GM12892 (cell line): ENCODE data around the gene AKAP8L.

Source experiments
- DNase-seq: peaks from one replicate; pipeline ENCODE4 v3.0.0; 2011; ENCODE audit not compliant: insufficient read length
- FAIRE-seq: peaks from 2 replicates; lab custom pipeline; 2011; peaks lifted over from hg19 to GRCh38; lab: Jason Lieb, UNC
- POLR2A ChIP-seq: IDR thresholded peaks from 2 replicates; pipeline ENCODE4 v1.6.1; 2011; ENCODE audit warnings: low read depth, low read length, control low read depth
- POLR2AphosphoS5 ChIP-seq: IDR thresholded peaks from 2 replicates; pipeline ENCODE4 v1.6.1; 2011; ENCODE audit warnings: low read depth, low read length, control low read depth
- TAF1 ChIP-seq: IDR thresholded peaks from 2 replicates; pipeline ENCODE4 v1.6.1; 2011; ENCODE audit warnings: low read depth, mild to moderate bottlenecking, control low read depth, low read length, borderline replicate concordance

The AKAP8L gene

DNA sequence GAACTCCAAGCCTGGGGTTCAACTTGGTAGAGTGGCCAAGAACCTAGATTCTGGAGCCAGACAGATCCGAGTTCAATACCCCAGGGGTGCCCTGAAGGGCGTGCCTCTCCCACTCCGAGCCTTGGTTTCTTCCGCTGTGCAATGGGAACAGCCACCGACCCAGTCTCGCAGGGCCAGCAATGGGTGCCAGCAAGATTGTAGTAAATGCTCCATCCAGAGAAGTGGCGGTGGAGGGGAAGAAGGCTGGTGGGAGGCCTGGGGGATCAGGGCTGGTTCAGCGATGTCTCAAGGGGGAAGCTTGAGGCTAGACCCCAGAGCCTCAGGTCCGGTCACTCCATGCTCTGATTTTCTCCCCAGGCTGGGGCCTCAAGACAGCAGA lies 26.4 kb upstream of the AKAP8L start:
- no peak for FAIRE-seq
- no peak for TF ChIP-seq TAF1
- TF ChIP-seq POLR2A = no peak
- TF ChIP-seq POLR2AphosphoS5 = no peak
- no peak for DNase-seq

DNA sequence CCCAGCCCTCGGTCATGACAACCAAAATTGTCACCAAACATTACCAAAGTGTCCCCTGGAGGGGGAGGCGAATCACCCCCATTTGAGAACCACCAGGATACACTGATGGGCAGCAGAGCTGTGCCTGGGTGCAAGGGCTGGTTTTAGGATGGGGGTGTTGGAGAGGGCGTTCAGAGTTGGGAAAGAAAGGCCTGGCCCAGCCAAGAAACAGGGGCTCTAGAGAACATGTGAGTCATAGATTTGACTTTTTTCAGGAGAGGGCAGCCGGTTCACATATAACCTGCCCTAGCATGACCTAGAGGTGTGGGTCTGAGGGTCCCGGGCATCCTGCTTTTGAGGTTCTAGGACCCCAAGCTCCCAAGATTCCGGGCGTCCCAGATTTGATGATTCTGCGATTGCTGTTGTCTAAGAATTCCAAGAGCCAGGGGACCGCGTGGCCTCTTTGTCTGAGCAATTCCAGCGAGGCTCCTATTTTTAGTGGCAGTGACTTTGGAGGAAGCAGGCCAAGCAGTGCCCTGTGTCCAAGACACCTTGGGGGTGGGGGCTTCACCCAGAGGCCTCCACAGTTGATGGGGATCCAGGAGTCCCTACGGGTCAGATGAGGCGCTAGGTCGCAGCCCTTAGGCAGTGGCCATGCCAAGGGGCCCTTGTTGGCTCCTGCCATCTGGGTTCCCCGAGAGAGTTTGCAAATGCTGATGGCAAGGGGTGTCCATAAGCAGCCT lies 25.9 kb upstream of the AKAP8L start:
- DNase-seq (no peak), FAIRE-seq (no peak)
- TF ChIP-seq POLR2A (no peak), TAF1 (no peak), POLR2AphosphoS5 (no peak)

DNA sequence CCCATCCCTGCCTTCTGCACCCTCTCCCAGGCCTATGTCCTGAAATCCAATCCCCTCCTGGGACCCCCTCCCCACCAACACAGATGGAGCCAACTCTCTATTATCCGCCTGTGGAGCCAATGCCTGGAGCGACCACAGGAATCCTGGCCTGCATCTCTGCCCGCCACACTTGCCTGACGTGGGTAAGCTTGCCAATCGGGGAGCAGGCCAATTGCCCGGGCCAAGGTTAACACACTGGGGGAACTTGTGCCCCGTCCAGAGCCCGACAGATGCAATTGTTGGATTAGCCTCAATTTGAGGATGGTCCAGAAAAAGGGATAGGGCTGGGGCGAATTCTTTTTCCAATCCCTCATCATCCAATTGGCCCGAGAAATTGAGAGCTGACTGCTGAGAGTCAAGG lies 25.1 kb upstream of the AKAP8L start:
- FAIRE-seq (no peak), DNase-seq (no peak)
- no peak for TF ChIP-seq POLR2A
- TF ChIP-seq POLR2AphosphoS5 = no peak
- TF ChIP-seq TAF1 = no peak

DNA sequence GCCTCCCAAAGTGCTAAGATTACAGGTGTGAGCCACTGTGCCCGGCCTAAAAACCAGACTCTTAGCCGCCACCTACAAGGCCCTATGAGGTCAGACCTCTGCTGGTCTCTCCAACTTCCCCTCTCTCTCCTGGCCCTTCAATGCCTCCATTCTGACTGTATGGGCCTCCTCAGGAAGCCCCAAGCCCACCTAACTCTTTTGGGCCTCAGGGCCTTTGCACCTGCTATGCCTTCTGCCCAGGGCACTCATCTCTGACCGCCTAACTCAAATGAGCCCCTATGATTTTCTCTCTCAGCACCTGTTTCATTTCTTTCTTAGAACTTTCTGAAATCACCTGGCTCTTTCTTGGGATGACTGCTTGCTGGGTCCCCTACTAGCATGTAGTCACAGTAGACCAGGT lies 24.5 kb upstream of the AKAP8L start:
- DNase-seq (no peak), FAIRE-seq (no peak)
- TF ChIP-seq POLR2A (no peak), TAF1 (no peak), POLR2AphosphoS5 (no peak)

DNA sequence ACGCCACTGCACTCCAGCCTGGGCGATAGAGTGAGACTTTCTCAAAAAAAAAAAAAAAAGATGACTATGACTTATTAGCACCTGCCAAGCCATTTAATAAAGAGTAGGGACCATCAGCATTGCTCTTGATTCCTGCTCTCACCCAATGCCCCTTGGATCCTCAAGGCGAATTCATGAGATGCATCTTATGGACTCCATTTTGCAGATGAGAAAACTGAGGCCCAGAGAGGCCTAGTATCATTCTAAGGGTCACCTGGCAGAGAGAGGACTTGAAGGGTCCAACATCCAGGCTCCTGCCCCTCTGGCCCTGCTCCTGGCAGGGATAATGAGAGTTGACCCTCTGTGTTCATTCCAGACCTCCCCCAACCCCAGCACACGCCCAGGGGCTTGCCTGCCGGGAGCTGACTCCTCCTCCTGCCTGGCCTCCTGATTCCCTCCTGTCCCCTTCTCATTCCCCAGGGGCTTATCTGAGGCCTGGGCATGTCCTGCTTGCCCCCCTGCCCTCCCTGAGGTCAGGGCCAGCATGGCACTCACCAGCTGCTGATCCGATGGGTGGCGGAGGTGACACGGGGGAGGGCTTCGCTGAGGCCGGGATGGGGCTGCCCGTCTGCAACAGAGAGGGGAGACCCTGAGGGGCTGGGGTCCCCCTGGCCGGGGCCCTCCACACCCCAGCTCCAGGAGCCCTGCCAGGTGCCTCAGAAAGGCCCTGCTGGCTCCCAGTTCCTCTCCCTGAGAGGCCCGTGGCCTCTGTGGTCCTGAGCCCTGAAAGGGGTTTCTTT lies 23.5 kb upstream of the AKAP8L start:
- FAIRE-seq = no peak
- DNase-seq = no peak
- TF ChIP-seq POLR2AphosphoS5 = no peak

DNA sequence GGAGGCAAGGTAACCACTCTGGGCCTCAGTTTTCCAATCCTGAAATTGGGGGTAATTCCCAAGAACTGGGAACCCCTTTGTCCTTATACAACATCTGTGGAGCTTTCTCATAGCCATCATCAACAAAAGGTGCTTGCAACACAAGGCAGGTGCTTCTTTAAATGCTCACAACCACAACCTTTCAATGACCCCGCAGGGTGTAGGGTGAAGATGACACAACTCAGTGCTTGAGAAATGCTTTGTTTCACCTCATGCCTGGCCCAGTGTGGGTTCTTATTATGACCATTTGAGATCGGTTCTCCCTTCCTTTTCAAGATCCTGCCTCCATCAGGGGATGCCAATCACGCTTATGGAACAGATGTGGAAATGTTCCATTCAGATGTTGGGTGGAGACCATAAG lies 22.5 kb upstream of the AKAP8L start:
- FAIRE-seq = peak; percentile 88
- TF ChIP-seq TAF1 = no peak
- TF ChIP-seq POLR2AphosphoS5 = no peak
- no peak for TF ChIP-seq POLR2A

DNA sequence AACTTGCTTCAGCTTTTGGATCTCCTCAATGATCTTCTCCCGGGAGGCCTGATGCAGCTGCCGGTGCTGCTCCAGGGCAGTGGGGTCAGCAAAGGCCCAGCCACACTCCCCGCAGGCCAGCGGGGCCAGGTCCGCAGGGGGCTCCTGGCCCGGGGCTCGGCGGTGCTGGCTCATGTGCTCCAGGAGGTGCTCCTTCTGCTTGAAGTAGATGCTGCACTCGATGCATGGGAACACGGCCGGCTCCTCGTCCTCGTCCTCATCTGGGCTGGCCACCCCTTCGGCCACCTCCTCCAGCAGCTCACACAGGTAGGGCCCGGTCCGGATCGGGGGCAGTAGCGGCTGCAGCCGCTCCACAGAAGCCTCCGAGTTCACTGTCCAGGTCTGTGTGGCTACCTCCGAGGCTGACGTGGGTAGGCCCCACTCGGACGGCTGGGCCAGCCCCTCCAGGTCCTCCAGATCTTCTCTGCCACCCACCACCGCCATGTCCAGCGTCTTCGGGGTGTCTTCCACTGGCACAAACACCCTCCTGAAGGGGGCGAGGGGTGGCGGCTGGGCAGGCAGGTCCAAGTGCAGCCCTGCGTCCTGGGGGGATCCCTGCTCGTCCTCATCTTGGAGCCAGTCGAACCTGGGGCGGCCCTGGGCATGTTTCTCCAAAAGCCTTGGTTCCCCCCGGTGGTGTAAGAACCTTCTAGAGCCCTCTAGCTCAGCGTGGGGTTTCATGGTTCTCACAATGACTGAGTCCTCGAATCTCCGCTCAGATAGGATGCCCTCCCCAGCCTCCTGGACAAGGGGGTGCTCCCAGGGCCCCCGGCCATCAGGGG lies 21.2 kb upstream of the AKAP8L start:
- FAIRE-seq (no peak), DNase-seq (no peak)
- TF ChIP-seq POLR2A (no peak), TAF1 (no peak), POLR2AphosphoS5 (no peak)

More for the DNA sequence above, 22.5 kb upstream of the AKAP8L start:
- DNase-seq = no peak

DNA sequence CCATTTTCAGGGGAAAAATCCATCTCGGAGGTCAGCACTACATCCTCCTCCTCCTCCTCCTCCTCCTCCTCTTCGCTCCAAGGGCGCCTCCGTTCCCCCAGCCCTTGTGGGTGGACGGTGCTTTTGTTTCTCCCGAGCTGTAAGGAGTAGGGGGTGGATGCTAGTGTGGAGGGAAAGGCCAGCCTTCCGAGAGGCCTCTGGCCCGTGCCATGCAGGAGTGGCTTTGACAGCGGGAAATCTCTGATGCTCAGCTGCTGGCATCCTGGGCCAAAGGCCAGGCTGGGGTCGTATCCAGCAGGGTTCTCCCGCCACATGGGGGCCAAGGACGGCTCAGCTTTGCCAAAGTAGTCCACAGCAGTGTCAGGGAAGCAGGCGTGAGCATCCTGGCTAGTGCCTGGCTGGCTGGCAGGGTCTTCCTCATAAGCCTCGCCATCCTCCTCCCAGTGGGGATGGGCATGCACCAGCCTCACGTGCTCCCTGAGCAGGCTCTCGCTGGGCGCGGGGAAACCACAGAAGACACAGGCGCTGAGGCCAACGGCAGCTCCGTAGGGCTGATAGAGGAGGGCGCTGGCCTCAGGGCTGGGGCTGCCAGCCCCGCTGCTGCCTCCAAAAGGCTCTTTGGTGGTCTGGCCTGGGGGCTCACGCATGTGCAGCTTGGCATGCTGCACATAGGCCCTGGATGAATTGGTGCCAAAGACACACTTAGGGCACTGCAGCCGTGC lies 20.5 kb upstream of the AKAP8L start:
- no peak for TF ChIP-seq TAF1
- no peak for TF ChIP-seq POLR2AphosphoS5
- no peak for TF ChIP-seq POLR2A
- DNase-seq = no peak
- FAIRE-seq = no peak

DNA sequence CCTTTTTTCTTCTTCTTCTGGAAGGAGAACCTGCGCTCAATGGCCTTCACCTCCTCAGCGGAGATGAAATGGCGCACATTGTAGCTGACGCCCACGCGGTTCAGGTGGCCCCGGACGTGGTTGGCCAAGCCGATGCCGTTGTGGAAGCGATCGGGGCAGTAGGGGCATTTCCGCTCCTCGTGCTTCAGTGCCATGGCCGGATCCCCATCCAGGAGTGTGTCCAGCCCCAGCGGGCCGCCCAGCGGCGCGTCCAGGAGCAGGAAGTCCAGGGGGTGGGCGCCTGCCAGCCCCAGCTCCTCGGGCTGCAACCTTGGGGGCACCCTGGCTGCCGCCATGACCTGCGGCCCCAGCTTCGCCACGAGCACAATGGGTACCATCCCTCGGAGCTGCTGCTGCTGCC lies 19.8 kb upstream of the AKAP8L start:
- TF ChIP-seq POLR2AphosphoS5 (no peak), POLR2A (no peak), TAF1 (no peak)
- DNase-seq = no peak
- no peak for FAIRE-seq

DNA sequence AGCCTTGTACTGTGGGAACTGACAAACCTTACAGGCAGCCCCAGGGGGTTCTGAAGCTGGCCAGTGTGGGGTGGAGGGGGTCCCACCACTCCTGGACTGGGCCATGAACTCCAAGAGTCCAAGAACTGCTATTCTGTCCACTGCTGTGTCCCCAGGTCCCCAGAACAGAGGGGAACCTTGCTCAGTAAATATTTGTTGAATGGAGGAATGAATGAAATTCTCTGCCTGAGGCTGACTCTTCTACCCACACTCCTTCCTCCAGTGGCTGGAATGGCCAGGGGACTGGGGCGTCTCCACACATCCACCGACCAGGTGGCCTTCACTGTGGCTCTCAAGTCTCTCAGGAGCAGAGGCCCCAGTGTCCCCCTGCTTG lies 19.3 kb upstream of the AKAP8L start:
- no peak for TF ChIP-seq POLR2A
- TF ChIP-seq TAF1 = no peak
- TF ChIP-seq POLR2AphosphoS5 = no peak
- FAIRE-seq (no peak), DNase-seq (no peak)

DNA sequence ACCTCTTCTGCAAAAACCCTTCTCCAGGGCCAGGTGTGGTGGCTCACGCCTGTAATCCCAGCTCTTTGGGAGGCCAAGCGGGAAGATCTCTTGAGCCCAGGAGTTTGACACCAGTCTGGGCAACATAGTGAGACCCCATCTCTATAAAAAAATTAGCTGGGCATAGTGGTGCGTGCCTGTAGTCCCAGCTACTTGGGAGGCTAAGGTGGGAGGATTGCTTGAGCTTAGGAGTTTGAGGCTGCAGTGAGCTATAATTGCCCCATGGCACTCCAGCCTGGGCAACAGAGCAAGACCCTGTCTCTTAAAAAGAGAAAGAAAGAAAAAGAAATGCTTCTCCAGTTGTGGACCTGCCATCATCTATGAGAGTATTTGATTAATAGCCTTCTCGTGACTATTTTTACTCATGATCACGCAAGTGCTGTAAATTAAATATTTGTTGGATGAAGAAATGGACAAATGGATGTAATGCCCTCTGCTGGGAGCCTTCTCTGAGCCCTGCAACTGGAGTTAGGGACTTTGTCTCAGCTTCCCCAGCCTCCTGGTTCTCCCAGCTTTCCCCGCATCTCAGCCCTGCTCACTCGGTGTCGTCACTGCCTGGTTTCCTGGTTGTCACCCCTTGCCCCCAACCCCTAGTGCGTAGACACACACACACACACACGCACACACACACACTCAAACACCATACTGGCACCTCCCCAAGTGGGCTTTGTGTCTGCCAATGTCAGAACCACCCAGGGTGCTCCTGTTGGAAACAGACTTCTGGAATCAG lies 18.8 kb upstream of the AKAP8L start:
- FAIRE-seq (no peak), DNase-seq (no peak)
- TF ChIP-seq POLR2A (no peak), TAF1 (no peak), POLR2AphosphoS5 (no peak)
